HG02938 (cell line): ENCODE measurements around the gene LTA.
"Not testable (repeated sequence)": the region's sequence is repeated elsewhere in the genome, so short reads cannot be mapped to it uniquely, and the experiment has no call there.

Experiments used
- ATAC-seq: cut with Tn5 transposase; IDR thresholded peaks from one replicate; pipeline ENCODE4 v1.9.1; 2021; ENCODE audit warnings: mild to moderate bottlenecking, moderate library complexity; ENCODE audit not compliant: unreplicated experiment

The LTA gene

DNA sequence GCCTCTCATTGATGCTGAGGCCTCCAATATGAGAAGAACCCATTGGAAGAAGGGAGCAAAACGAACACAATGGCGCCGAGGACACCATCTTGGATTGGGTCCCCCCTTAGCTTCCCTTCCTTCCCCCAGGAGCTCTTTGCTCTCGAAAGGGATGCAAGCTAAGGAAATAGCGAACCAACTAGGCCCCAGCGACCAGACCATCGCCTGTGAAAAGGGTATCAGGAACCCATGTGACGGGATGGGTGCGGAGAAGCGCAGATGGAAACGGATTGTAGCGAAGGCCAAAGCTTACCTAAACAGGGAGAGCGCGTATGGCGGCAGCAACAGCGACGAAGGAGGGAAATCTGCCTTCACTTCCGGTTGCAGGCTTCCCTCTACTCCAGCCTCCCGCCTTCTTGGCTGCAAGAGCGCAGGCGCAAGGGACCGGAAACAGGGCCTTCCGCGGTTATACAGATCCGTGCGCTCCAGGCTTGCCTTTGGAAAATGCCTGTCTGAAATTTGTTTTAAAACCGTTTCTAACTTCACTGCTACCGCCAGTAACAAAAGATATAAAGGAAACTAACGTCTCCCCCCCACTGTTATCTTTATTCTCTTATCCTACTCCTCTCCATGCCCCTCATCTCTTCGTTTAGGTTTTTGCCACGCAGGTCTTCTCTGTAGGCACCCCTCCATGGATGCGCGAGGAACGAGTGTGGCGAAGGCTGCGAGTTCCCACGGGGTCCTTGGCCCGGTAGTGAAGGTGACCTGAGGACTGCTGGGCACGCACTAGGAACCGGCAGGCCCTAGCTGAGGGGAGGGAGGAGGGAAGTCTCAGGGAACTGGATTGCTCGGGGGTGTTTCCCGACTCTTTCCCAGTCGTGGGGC lies 30.2 kb upstream of the LTA start, which contains the start of gene DDX39B:
TSS of gene DDX39B (minus strand) at position 346 of the 864 bp plus-strand sequence. CDS start 1,471 bp downstream, outside the sequence.
- ATAC-seq, result peak; percentile 61

DNA sequence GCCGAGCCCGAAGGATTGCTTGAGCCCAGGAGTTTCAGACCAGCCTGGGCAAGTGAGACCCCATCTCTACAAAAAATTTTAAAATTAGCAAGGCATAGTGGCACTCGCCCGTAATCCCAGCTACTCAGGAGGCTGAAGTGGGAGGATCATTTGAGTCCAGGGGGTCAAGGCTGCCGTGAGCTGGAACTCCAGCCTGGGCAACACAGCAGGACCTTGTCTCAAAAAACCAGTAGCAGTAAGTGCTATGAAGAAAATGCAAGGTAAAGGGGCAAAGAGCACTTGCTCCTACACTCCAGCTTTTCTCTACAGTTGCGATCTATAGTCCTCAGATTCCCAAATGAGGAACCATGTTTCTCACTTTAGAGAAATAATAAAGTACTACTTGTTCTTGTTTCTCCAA lies 28.4 kb upstream of the LTA start:
- no peak for ATAC-seq

- no peak for ATAC-seq
These were observed 27.4 kb upstream of the LTA start for GRCh38 chr6:31544676-31545075.

DNA sequence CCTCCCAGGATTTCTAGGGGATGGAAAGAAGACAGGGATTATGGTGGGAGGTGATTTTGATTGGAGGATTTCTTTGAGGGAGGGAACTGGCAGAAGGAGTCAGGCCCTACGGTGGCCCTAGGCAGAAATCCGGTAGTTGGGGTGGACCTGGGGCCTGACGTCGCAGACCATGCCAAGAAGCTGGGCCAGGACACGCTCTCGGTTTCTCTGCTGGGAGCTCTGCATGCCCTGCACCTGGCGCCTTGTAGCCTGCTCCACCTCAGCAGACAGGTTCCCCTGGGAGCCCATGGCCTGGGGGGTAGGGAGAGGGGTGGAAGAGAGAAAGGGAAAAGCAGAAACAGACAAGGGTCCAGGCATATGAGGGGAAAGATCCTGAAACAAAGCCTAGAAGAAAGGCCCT lies 26.8 kb upstream of the LTA start:
- ATAC-seq, result no peak

DNA sequence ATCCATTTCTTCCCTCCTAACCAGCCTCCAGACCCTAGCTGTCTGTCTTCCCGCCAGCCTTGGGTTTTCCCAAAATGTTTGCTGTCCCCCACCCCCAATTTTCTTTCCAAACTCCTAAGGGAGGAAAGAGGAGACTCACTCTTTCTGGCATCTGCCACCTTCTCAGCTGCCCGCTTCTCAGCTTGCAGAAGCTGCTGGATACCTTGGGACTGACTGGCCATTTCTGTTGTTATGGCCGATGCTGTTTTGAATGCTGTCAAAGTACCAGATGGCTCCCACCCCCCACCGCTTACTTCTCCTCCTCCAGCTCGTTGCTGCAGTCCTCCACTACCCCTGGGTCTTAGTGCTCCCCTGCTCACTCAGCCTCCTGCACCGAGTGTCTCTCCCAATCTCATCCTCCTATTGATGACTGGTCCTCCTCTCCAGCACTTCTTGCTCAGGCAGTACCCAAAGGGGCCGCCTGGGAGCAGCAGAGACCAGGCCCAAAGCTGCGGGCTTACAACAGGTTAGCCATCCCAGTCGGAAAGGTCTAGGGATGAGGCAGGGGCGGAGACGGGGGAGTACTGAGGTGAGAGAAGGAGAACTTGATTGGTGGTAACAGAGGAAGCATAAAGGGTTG lies 25.6 kb upstream of the LTA start, which contains the start of gene ATP6V1G2:
TSS of gene ATP6V1G2 (minus strand) at position 270 of the 619 bp plus-strand sequence. CDS start at position 221, 49 bp downstream.
- peak; percentile 38 for ATAC-seq

DNA sequence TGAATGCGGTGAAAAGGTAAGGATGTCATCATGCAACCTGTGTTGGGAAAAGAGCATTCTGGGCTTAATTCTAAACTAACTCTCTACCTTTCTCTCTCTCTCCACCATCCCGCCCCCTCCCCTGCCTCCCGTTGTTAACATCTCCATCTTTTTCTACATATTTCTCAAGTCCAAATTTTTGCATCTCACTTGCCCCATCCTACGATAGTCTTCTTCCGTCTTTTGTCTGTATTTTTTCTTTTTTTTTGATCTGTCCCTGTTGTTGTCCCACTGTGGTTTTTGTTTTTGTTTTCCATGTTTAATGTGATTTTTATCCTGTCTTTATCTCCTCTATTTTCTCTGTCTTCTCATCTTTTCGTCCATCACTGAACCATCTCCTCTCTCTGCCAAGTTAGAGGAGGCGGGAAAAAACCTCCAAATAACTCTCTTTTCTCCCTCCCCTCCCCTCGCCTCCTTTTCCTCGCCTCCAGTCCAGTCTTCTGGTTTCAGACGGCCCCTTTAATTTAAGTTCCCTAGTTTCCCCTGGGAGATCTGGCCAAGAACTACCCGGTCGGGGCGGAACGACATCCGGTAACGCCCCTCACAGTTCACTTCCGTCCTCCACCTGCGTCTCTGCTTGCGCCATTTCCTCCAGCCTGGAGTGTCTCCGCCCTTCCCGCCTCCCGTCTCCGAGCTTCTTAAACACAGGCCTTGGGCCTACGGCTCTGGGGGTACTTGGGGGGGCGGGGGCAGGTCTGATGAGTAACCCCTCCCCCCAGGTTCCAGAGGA lies 24.9 kb upstream of the LTA start, which contains the start of gene NFKBIL1:
TSS of gene NFKBIL1 (plus strand) at position 651 of the 769 bp plus-strand sequence. CDS start at position 738, 87 bp downstream.
- peak; percentile 63 for ATAC-seq

- no peak for ATAC-seq
These were observed 24.2 kb upstream of the LTA start for GRCh38 chr6:31547727-31548543.

GRCh38 chr6:31548544-31548873 lies 23.6 kb upstream of the LTA start:
- no peak for ATAC-seq

DNA sequence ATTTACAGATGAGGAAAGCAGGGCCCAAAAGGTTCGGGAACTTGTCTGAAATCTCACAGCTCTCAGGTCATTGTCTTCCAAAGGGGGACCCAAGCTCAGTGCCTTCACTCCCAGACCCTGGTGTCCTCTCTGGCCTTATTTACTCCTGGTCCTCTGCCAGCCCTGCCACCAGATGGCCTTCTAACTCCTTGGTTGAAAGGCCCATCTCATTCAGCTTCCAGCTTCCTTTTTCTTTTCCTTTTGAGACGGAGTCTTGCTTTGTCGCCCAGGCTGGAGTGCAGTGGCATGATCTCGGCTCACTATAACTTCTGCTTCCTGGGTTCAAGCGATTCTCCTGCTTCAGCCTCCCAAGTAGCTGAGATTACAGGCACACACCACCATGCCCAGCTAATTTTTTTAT lies 20.7 kb upstream of the LTA start:
- not testable (repeated sequence) for ATAC-seq

DNA sequence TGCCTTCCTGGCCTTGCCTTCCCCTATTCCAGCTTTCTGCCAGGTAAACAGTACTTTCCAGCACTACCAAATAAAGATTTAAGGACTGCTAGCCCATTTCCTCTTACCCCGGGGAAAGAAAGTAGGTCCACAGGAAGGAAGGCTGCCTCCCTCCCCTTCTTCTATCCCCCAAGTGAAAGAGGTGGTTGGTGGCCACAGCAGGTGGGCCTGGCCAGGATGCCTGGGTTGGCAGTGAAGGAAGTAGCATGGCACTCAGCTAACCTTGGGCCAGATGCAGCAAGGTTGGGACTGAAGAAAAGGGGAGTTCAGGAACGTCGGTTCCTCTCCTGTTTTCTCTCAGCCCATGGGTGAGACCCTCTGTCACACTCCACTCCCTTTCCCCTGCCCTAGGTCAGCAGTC lies 15.8 kb upstream of the LTA start:
- ATAC-seq, result no peak

DNA sequence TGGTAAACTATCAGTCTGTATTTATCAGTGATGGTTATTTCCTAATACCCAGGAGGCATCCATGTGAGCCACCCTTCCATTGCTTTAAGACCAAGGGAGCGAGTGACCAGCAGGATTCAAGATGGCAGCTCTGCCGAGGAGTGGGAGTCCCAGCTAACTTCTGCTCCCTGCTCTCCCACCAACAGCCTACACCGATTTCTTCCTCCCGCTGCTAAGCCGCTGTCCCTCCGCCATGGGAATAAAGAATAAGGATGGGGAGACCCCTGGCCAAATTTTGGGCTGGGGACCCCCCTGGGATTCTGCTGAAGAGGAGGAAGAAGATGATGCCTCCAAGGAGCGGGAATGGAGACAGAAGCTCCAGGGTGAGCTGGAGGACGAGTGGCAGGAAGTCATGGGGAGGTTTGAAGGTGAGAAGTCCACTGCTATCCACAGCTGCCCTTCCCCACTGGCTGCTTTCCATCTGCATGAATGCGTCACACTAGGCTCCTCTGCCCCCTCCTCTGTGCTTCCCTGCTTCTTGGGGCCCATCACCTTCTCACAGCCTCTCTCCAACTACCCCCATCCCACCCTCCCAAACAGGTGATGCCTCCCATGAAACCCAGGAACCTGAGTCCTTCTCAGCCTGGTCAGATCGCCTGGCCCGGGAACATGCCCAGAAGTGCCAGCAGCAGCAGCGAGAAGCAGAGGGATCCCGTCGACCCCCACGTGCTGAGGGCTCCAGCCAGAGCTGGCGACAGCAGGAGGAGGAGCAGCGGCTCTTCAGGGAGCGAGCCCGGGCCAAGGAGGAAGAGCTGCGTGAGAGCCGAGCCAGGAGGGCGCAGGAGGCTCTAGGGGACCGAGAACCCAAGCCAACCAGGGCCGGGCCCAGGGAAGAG lies 14.4 kb upstream of the LTA start:
- no peak for ATAC-seq

DNA sequence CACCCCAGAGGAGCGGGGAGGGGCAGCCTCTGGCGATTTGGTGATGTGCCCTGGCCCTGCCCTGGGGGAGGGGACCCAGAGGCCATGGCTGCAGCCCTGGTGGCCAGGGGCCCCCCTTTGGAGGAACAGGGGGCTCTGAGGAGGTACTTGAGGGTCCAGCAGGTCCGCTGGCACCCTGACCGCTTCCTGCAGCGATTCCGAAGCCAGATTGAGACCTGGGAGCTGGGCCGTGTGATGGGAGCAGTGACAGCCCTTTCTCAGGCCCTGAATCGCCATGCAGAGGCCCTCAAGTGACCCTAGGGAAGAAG lies 13.8 kb upstream of the LTA start:
- no peak for ATAC-seq

GRCh38 chr6:31558631-31559500 lies 13.2 kb upstream of the LTA start:
- no peak for ATAC-seq

DNA sequence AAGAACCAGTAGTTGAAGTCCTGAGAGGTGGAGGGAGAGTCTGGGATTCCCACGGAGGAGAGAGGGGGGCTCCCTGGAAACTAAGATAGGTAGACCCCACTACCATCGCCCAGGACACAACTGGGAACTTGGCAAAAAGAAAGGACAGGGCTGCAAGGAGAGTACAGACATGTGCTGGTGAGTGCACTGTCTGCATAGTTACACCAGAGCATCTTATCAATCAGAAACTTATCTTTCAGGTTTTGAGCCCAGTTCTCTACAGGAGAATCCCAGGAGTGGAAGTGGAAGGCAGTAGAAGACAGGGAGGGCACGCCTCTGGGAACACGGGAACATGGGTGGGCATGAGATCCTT lies 12.5 kb upstream of the LTA start:
- ATAC-seq, result no peak

DNA sequence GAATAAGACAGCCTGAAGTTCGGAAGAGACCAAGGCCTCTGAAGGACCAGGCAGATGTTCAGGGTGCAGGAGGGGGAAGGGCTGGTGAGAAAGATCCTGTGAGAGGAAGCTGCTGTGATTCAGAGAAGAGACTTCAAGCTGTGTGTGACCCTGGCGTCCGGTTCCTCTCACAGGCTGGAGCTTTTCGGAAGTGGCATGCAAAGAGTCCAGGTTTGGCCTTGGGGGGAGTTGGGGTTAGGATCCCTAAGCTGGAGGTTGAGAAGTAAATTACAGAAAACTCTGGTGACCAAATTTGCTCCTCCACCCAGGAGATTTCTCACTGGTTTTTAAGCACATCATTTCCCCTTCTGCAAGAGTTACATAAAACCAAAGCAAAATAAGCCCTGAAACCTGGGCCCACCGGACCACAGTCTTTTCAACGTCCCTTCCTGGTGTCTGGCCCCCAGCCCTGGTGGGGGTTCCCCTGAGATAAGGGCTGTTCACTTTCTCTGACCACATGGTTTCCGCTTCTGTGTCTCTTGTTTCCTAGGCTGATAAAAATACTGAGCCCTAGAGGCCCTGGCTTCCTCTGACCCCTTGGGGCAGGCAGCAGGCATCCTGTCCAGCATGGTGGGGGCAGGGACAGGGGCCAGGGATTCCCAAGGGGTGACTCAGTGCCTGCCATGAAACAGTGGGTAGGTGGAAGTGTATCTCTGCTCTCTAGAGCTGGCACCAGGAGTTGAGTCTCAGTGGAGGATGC lies 12.0 kb upstream of the LTA start:
- peak; percentile 52 for ATAC-seq

DNA sequence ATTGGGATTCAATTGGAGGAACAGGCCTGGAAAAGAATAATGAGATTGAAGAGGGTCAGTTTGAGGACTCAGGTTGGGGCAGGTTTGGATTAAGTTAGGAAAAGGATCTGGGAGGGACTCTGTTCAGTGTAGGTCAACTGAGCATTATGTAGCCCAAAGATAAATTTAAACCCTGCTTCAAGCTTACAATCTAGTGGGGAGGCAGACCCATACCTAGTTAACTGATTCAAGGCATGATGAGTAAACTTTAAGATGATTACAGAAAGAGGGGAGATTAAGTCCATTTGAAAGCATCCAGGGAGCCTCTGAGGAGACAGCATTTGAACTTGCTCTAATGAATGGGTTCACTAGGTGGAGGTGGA lies 11.4 kb upstream of the LTA start:
- no peak for ATAC-seq

- no peak for ATAC-seq
These were observed 4.3 kb upstream of the LTA start for GRCh38 chr6:31567531-31568370.
